Measurements from ENCODE around the gene NRIP3. TPM values are rescaled to one million over a fixed set of nuclear protein-coding genes. Genes with fewer than 3 reads are reported as not detected.

Gene NRIP3
- total RNA-seq (2022; extraction: Qiagen RNA extraction; ENCODE audit: low read depth): 0.63 to 1.1 TPM (median 0.92 TPM) in 5 replicates

GRCh38 chr11:9003573-9004182, at the start of gene NRIP3:
NRIP3 (minus strand) TSS chr11:9004001; CDS start chr11:9003935, 66 bp downstream.

GRCh38 chr11:8964324-8965320, 39.2 kb downstream of the NRIP3 start, which contains the start of gene TMEM9B:
TMEM9B (minus strand) TSS chr11:8964442; CDS start chr11:8964313, 129 bp downstream.

GRCh38 chr11:8942518-8943066, 61.2 kb downstream of the NRIP3 start, which contains the start of gene ASCL3:
ASCL3 (minus strand) TSS chr11:8943016; CDS start chr11:8938161, 4,855 bp downstream.

GRCh38 chr11:8932564-8933180, 71.1 kb downstream of the NRIP3 start, which contains the start of gene C11orf16:
C11orf16 (minus strand) TSS chr11:8932947; CDS start chr11:8932308, 639 bp downstream.

Other genes starting within 250 kb of the NRIP3 start
- gene AKIP1, start 92.8 kb downstream of the NRIP3 start, total RNA-seq (2022; extraction: Qiagen RNA extraction; ENCODE audit: low read depth): 35.9 to 46.5 TPM (median 42.9 TPM) in 5 replicates
- gene C11orf16, start 71.1 kb downstream of the NRIP3 start, total RNA-seq (2022; extraction: Qiagen RNA extraction; ENCODE audit: low read depth): not detected in 5 replicates
- gene ASCL3, start 61.0 kb downstream of the NRIP3 start, total RNA-seq (2022; extraction: Qiagen RNA extraction; ENCODE audit: low read depth): not detected in 5 replicates
- gene TMEM9B, start 39.6 kb downstream of the NRIP3 start, total RNA-seq (2022; extraction: Qiagen RNA extraction; ENCODE audit: low read depth): 34.0 to 39.7 TPM (median 38.1 TPM) in 5 replicates
- 0.31 to 0.89 TPM (median 0.75 TPM) in 5 replicates for gene SCUBE2, start 87.6 kb upstream of the NRIP3 start, total RNA-seq (2022; extraction: Qiagen RNA extraction; ENCODE audit: low read depth)